22Rv1 (cell line): ENCODE results near the gene CDC42BPG.

Experiments
- ZFX ChIP-seq: fragments of 450-650 bp; IDR thresholded peaks from 2 replicates; pipeline ENCODE4 v1.6.1; 2017; ENCODE audit warnings: antibody characterized with exemption, borderline replicate concordance
- TF ChIP-seq, protein P1 (sequence below): fragments of 450-650 bp; IDR thresholded peaks from 2 replicates; pipeline ENCODE4 v1.5.1; 2017; ENCODE audit warnings: mild to moderate bottlenecking

- TF ChIP-seq, protein P1, sequence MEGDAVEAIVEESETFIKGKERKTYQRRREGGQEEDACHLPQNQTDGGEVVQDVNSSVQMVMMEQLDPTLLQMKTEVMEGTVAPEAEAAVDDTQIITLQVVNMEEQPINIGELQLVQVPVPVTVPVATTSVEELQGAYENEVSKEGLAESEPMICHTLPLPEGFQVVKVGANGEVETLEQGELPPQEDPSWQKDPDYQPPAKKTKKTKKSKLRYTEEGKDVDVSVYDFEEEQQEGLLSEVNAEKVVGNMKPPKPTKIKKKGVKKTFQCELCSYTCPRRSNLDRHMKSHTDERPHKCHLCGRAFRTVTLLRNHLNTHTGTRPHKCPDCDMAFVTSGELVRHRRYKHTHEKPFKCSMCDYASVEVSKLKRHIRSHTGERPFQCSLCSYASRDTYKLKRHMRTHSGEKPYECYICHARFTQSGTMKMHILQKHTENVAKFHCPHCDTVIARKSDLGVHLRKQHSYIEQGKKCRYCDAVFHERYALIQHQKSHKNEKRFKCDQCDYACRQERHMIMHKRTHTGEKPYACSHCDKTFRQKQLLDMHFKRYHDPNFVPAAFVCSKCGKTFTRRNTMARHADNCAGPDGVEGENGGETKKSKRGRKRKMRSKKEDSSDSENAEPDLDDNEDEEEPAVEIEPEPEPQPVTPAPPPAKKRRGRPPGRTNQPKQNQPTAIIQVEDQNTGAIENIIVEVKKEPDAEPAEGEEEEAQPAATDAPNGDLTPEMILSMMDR = no peak
- TF ChIP-seq ZFX = no peak
Measured at GRCh38 chr11:64786308-64786707, 58.1 kb downstream of the CDC42BPG start.
